Measurements from ENCODE around the gene RNF121.

The RNF121 gene

DNA sequence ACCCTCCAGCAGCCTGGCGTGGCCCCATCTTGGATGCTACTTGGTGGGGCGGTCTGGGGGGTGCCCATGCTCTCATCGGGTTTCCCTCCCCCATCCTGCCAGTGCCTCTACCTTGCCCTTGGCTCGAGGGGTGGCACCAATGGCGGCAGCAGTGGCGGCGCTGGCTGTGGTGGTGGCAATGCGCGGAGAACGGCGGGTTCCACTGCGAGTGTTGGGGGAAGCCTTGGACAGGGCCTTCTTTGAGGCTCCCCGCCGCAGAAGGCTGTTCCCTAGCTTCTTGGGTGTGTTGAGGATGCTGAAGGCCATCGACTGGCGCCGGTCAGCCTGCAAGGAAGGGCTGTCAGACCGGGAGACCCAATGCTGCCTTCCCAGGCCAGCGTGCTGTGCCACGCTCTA lies 74.9 kb downstream of the RNF121 start:
- H3K9ac ChIP-seq (ENCODE audit: low read length) = no peak overlapping the region
- H3K27me3 ChIP-seq (ENCODE audit: control insufficient read depth, insufficient read depth, low read length) = no peaks in the 10 kb centered on the region
- H3K9me3 ChIP-seq (ENCODE audit: control insufficient read depth, low read length) = no peaks in the 10 kb centered on the region
- peaks cover 15% of the 10 kb centered on the region for H3K4me1 ChIP-seq (ENCODE audit: control insufficient read depth, insufficient read depth, low read length)
- peaks cover 44% of the 10 kb centered on the region for H3K36me3 ChIP-seq (ENCODE audit: control insufficient read depth, insufficient read depth, low read length)
- H3K4me3 ChIP-seq (ENCODE audit: low read length) = no peak overlapping the region

DNA sequence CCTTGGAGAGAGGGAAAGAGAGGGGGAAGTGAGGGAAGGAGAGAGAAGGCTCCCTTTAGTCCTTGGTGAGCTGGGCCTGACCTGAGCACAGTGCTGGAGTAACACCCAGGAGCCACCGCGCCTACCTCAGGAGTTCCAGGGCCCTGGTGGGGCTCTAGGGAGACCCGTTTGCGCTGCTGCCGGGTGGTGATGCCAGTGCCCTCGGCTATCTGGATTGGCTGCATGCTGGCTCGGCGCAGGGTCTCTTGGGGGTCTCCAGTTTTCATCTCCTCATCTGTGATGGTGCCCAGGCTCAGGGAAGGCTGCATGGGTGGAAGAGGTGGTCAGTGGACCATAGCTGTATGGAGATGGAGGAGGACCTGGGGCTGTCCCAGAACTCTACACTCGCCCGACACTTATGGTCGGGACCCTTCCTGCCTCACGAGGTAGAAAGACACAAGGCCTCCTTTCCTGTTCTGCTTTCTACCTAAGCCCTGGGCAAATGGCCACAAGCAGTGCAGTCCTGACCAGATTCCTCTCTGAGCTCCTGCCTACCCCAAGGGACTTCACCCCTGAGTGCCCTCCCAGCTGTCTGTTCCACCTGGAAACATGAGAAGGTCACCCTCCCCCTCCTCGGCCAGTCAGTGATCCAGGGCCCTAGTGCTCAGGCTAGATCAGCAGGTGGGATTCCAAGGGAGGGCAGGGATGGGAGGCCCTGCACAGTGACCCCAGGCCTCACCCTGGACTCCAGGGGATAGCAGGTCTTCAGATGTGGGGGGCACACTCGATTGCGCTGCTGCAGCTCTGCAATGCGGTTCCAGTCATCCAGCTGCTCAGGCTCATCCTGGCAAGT lies 75.9 kb downstream of the RNF121 start:
- H3K9ac ChIP-seq (ENCODE audit: low read length) = no peak overlapping the region
- H3K36me3 ChIP-seq (ENCODE audit: control insufficient read depth, insufficient read depth, low read length) = peaks cover 45% of the 10 kb centered on the region
- no peaks in the 10 kb centered on the region for H3K9me3 ChIP-seq (ENCODE audit: control insufficient read depth, low read length)
- no peak overlapping the region for H3K4me3 ChIP-seq (ENCODE audit: low read length)
- no peaks in the 10 kb centered on the region for H3K27me3 ChIP-seq (ENCODE audit: control insufficient read depth, insufficient read depth, low read length)
- H3K4me1 ChIP-seq (ENCODE audit: control insufficient read depth, insufficient read depth, low read length) = peaks cover 6% of the 10 kb centered on the region

DNA sequence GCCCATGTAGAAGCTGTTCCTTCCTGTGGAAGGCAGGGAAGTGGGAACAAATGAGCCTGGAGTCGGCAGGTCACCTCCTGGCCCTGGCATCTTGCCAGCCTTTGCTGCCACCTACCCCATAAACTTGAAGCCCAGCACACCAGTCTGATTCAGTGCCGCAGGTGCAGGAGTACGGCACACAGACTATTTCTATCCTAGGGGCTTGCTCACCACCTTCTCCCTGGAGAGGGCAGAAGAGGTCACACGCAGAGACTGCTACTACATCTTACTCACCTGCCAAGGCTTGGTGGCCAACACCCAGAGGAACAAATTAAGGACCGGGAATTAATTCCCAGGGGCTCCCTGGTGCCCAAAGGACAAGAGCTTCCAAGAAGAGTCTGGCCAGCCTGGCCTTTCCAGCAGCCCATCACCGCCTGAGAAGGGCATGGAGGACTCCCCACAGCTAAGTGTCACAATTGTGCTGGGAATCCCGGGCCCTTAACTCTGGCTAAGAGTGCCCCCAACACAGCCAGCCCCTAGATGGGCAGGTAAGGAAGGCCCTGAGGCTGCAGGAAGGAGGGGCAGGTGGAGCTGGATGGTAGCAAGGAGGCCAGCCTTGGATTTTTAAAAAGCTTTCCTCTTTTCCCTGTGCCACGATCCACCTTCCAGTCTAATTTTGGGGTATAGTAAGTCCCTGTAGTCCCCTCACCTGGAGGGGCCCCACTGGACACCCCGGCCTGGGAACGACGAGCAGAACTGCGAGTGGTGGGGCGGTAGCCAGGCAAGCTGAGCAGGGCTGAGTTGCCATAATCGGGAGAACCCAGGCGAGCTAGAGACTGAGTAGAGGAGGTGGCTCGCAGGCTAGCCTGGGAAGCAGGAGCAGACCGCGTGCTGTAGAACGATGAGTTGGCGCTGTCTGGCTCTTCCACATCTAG lies 76.8 kb downstream of the RNF121 start:
- Histone ChIP-seq H3K36me3 (ENCODE audit: control insufficient read depth, insufficient read depth, low read length) (peaks cover 54% of the 10 kb centered on the region), H3K4me3 (ENCODE audit: low read length) (no peak overlapping the region), H3K4me1 (ENCODE audit: control insufficient read depth, insufficient read depth, low read length) (no peaks in the 10 kb centered on the region), H3K9ac (ENCODE audit: low read length) (no peak overlapping the region), H3K27me3 (ENCODE audit: control insufficient read depth, insufficient read depth, low read length) (no peaks in the 10 kb centered on the region), H3K9me3 (ENCODE audit: control insufficient read depth, low read length) (no peaks in the 10 kb centered on the region)

DNA sequence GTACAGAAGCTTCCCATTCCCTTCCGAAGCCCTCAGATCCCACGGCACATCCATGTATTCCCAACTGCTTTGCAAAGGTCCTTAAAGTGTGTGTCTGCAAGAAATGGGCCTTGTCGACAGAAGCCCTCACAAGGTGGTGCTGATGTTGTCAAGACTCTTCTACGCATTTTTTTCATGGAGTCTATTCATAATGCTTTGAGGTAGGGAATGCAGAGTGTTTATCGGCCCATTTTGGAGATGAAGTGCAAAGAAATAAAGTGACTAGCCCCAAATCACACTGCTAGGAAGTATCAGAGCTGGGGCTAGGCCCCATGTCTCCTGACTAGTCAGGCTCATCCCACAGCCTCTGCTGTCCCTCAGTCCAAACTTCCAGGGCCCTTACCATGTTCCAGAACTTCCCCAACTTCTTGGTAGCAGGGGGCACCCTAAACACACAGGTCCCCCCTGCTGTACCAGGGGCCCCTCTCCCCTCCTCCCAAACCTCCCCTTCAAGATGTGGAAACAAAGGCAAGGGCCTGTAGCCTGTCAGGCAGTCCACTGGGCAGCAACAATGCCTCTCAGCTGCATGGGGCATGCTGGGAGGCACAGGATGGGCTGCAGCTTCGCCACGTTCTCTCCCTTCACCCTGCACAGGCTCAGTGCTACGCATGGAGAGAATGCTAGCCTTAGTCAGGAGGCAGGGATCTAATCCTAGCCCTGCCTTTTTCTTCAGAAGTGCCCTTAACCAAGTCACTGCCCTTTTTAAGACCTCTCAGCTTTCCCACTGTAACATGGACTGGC lies 77.7 kb downstream of the RNF121 start:
- H3K9ac ChIP-seq (ENCODE audit: low read length) = no peak overlapping the region
- H3K4me1 ChIP-seq (ENCODE audit: control insufficient read depth, insufficient read depth, low read length) = no peaks in the 10 kb centered on the region
- no peak overlapping the region for H3K4me3 ChIP-seq (ENCODE audit: low read length)
- H3K27me3 ChIP-seq (ENCODE audit: control insufficient read depth, insufficient read depth, low read length) = no peaks in the 10 kb centered on the region
- peaks cover 62% of the 10 kb centered on the region for H3K36me3 ChIP-seq (ENCODE audit: control insufficient read depth, insufficient read depth, low read length)
- no peaks in the 10 kb centered on the region for H3K9me3 ChIP-seq (ENCODE audit: control insufficient read depth, low read length)

DNA sequence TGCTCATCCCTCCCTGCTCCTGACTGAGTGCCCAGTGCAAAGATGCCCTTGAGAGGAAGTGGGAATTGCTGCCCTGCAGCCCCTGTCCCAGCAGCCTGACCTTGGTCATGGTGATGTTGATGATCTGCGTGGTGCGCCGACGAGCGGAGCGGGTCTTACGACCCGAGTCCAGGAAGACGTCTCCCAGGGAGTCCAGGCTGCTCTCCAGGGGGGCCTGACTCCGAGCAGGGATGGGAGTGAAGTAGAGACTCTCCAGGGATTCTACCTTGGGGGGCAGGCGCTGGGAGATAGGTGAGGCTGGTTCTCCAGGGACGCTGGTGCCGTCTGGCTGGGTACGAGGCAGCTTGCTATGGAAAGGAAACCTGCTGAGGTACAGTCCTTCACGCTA lies 78.2 kb downstream of the RNF121 start:
- Histone ChIP-seq H3K4me3 (ENCODE audit: low read length) (no peak overlapping the region), H3K27me3 (ENCODE audit: control insufficient read depth, insufficient read depth, low read length) (no peaks in the 10 kb centered on the region), H3K36me3 (ENCODE audit: control insufficient read depth, insufficient read depth, low read length) (peaks cover 63% of the 10 kb centered on the region), H3K9ac (ENCODE audit: low read length) (no peak overlapping the region), H3K4me1 (ENCODE audit: control insufficient read depth, insufficient read depth, low read length) (no peaks in the 10 kb centered on the region), H3K9me3 (ENCODE audit: control insufficient read depth, low read length) (no peaks in the 10 kb centered on the region)

DNA sequence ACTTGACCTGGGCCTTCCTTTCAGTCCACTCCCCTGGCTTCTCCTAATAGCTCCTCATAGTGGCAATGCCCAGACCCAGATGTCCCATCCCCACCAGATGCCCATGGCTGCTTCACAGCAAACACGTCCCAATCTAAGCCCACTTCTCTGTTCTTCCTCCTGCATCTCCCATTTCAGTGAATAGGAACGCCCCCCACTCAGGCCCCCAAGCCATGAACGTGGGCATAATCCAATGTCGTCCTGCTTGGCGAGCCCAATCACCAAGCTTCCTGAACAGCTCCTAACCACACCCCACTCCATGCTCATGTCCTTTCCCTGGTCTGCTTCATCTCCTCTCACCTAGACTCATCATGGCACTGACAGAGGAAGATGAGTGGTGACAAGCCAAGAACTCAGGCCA lies 78.7 kb downstream of the RNF121 start:
- H3K4me3 ChIP-seq (ENCODE audit: low read length) = no peak overlapping the region
- H3K27me3 ChIP-seq (ENCODE audit: control insufficient read depth, insufficient read depth, low read length) = no peaks in the 10 kb centered on the region
- H3K4me1 ChIP-seq (ENCODE audit: control insufficient read depth, insufficient read depth, low read length) = peaks cover 5% of the 10 kb centered on the region
- no peaks in the 10 kb centered on the region for H3K9me3 ChIP-seq (ENCODE audit: control insufficient read depth, low read length)
- peaks cover 67% of the 10 kb centered on the region for H3K36me3 ChIP-seq (ENCODE audit: control insufficient read depth, insufficient read depth, low read length)
- no peak overlapping the region for H3K9ac ChIP-seq (ENCODE audit: low read length)

DNA sequence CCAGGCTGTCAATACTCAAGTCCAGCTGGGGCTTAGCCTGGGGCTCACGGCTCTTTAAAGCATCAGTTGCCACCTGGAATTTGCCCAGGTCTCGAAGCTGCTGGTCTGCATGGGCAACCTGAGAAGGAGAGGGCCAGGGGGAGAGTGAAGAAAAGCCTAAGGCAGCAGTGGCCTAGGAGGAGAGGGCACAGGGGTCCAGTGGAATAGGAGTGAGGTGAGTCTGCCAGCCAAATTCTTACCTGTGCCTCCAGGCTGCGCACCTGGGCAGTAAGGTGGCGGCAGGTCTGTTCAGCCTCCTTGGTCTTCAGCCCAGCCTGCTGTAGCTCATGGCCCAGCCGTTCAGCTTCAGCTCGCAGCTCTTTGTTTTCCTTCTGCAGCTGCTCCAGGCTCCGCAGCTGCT lies 79.9 kb downstream of the RNF121 start:
- Histone ChIP-seq H3K4me1 (ENCODE audit: control insufficient read depth, insufficient read depth, low read length) (peaks cover 16% of the 10 kb centered on the region), H3K4me3 (ENCODE audit: low read length) (no peak overlapping the region), H3K36me3 (ENCODE audit: control insufficient read depth, insufficient read depth, low read length) (peaks cover 74% of the 10 kb centered on the region), H3K27me3 (ENCODE audit: control insufficient read depth, insufficient read depth, low read length) (no peaks in the 10 kb centered on the region), H3K9me3 (ENCODE audit: control insufficient read depth, low read length) (no peaks in the 10 kb centered on the region), H3K9ac (ENCODE audit: low read length) (no peak overlapping the region)

DNA sequence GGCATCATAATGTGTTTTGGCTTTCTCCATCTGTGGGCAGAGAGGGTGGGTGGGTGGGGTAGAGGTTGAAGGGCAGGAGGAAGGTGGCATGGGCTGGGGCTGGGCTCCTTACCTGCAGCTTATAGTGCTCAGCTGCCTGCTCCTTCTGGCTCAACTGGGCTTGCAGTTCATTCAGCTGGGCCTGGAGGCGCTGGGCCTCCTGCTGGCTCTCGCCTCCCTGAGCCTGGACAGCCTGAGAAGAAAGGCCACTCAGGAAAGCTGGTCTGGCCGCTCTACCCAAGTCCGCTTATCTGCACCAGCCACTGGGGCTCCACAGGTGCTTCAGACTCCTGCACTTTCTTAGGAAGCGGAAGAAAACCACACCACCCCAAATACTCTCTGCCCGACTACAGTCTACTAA lies 80.3 kb downstream of the RNF121 start:
- Histone ChIP-seq H3K36me3 (ENCODE audit: control insufficient read depth, insufficient read depth, low read length) (peaks cover 74% of the 10 kb centered on the region), H3K4me3 (ENCODE audit: low read length) (no peak overlapping the region), H3K4me1 (ENCODE audit: control insufficient read depth, insufficient read depth, low read length) (peaks cover 20% of the 10 kb centered on the region), H3K27me3 (ENCODE audit: control insufficient read depth, insufficient read depth, low read length) (no peaks in the 10 kb centered on the region), H3K9ac (ENCODE audit: low read length) (no peak overlapping the region), H3K9me3 (ENCODE audit: control insufficient read depth, low read length) (no peaks in the 10 kb centered on the region)

DNA sequence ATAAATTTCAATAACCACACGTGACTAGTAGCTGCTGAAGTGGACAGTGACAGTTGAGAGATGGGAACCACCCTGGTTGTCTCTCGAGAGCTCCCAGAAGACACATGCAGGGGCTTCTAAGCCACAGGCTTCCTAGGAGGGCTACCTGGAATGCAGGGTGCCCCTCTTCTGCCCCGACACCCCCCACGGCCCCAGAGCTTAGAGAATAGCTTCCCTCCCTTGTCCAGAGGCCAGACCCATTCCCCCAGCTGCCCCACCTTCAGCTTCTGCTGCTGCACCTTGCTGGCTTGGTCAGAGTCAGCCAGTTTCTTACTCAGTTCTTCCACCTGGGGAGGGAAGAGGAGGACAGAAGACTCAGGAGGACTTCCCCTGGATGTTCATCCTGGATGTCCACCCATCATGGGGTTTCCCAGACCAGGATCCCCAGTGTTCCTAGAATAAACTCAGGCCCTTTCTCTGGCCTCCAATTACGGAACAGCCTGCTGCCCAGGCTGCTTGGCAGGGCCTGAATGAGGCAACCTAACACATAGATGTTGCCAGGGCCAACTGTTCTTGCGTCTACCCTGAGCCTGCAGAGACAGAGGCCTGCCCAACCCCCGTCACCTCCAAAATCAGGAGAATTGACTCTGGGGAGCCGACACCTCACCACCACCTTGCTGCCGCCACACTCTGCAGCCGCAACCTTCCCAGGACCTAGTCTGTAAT lies 81.8 kb downstream of the RNF121 start:
- no peaks in the 10 kb centered on the region for H3K9me3 ChIP-seq (ENCODE audit: control insufficient read depth, low read length)
- H3K36me3 ChIP-seq (ENCODE audit: control insufficient read depth, insufficient read depth, low read length) = peaks cover 73% of the 10 kb centered on the region
- H3K4me1 ChIP-seq (ENCODE audit: control insufficient read depth, insufficient read depth, low read length) = peaks cover 25% of the 10 kb centered on the region
- no peaks in the 10 kb centered on the region for H3K27me3 ChIP-seq (ENCODE audit: control insufficient read depth, insufficient read depth, low read length)
- H3K9ac ChIP-seq (ENCODE audit: low read length) = no peak overlapping the region
- H3K4me3 ChIP-seq (ENCODE audit: low read length) = no peak overlapping the region

DNA sequence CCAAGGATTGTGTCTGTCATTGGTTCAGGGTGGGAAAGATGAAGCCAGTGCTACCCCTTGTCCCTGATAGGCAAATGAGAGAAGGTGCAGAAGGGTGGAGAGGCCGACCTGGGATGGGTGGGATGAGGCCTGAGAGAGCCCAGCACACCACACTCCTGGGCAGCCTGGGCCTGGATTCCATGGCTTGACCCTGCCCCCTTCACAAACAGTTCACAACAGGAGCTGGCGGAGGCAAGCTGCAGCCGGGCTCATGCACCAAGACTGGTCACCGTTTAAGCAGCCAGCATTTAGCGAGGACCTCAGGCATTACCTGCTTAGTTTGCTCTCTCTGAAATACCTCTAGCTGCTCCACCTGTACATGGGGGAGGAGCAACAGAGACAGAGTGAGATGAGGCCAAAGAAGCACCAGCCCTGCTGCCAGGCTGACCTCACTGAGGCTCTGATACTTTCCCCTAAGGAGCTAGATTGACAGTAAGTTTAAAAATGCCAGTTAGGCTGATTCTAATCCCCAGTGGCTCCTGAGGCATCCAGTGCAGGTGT lies 83.3 kb downstream of the RNF121 start:
- H3K9ac ChIP-seq (ENCODE audit: low read length) = no peak overlapping the region
- no peaks in the 10 kb centered on the region for H3K27me3 ChIP-seq (ENCODE audit: control insufficient read depth, insufficient read depth, low read length)
- H3K4me1 ChIP-seq (ENCODE audit: control insufficient read depth, insufficient read depth, low read length) = peaks cover 25% of the 10 kb centered on the region
- no peaks in the 10 kb centered on the region for H3K9me3 ChIP-seq (ENCODE audit: control insufficient read depth, low read length)
- peaks cover 70% of the 10 kb centered on the region for H3K36me3 ChIP-seq (ENCODE audit: control insufficient read depth, insufficient read depth, low read length)
- no peak overlapping the region for H3K4me3 ChIP-seq (ENCODE audit: low read length)

Measured in mucosa of stomach (tissue), 1 donor.